ENCODE measurements around the gene ABCA2. TPM values are rescaled to one million over a fixed set of nuclear protein-coding genes. Genes with fewer than 3 reads are reported as not detected.

ABCA2 gene
- total RNA-seq, 1 experiment from 2014 or later: 114 TPM

- Histone ChIP-seq H3K4me1 (ENCODE audit: control insufficient read depth in 1 of 2, insufficient read depth in 2 of 2, low read length in 2 of 2) (peaks cover 22 to 40% of the 10 kb centered on the region in 2 experiments), H2AFZ (ENCODE audit: low read depth, low read length, poor library complexity, severe bottlenecking) (no peak overlapping the region), H4K20me1 (ENCODE audit: insufficient read depth) (no peaks in the 10 kb centered on the region), H3K9me2 (ENCODE audit: insufficient read depth) (no peaks in the 10 kb centered on the region), H3K36me3 (ENCODE audit: control insufficient read depth in 1 of 2, insufficient read depth in 2 of 2, low read length in 2 of 2) (no peaks in the 10 kb centered on the region), H3K4me3 (replicated peaks in 1 of 2; ENCODE audit: low read depth in 1 of 2, low read length in 2 of 2) (peak overlapping the region; percentile 57 to 68), H3K9ac (ENCODE audit: low read length) (peak overlapping the region; percentile 66), H3K27me3 (ENCODE audit: insufficient read depth, low read length) (no peaks in the 10 kb centered on the region), H3K27ac (ENCODE audit: low read depth, low read length) (peak overlapping the region; percentile 85), H3K79me2 (ENCODE audit: insufficient read depth, low read length) (no peaks in the 10 kb centered on the region), H3K4me2 (ENCODE audit: low read length) (peak overlapping the region; percentile 95), H3K9me3 (ENCODE audit: control insufficient read depth in 1 of 2, insufficient read depth in 1 of 2, low read depth in 1 of 2, low read length in 2 of 2) (no peaks in the 10 kb centered on the region)
- RAD21 ChIA-PET (ENCODE audit: low non-redundant PET in 1 of 2, low total read pairs in 2 of 2, uncharacterized antibody in 2 of 2, unreplicated experiment in 2 of 2): no interaction called here
- POLR2A ChIA-PET: interaction anchor here (1.4 to 1.5 kb wide), 2 partner anchors 9 to 13 kb away, joined by 4 read pairs; no protein-coding TSS in a partner anchor
- intact Hi-C loops (cut with micrococcal nuclease): no loop called here
- CTCF ChIA-PET: interaction anchor here (1.2 to 4.3 kb wide), 4 partner anchors 8 to 26 kb away, joined by 9 to 22 read pairs (median 11); partner anchors contain the start of gene NPDC1
- ATAC-seq (no peak), DNase-seq (ENCODE audit: low read depth, low spot score) (no peak)
- no TSS peak for BruUV-seq (replicated peaks)
- TF ChIP-seq FOSL1 (IDR thresholded peaks at IDR 0.05; ENCODE audit: low read depth) (no peak), YY1 (IDR thresholded peaks at IDR 0.05; ENCODE audit: extremely low read depth, insufficient replicate concordance, low read depth, low read length) (no peak)
Measured at GRCh38 chr9:137054932-137055384, 26.9 kb upstream of the ABCA2 start.

DNA sequence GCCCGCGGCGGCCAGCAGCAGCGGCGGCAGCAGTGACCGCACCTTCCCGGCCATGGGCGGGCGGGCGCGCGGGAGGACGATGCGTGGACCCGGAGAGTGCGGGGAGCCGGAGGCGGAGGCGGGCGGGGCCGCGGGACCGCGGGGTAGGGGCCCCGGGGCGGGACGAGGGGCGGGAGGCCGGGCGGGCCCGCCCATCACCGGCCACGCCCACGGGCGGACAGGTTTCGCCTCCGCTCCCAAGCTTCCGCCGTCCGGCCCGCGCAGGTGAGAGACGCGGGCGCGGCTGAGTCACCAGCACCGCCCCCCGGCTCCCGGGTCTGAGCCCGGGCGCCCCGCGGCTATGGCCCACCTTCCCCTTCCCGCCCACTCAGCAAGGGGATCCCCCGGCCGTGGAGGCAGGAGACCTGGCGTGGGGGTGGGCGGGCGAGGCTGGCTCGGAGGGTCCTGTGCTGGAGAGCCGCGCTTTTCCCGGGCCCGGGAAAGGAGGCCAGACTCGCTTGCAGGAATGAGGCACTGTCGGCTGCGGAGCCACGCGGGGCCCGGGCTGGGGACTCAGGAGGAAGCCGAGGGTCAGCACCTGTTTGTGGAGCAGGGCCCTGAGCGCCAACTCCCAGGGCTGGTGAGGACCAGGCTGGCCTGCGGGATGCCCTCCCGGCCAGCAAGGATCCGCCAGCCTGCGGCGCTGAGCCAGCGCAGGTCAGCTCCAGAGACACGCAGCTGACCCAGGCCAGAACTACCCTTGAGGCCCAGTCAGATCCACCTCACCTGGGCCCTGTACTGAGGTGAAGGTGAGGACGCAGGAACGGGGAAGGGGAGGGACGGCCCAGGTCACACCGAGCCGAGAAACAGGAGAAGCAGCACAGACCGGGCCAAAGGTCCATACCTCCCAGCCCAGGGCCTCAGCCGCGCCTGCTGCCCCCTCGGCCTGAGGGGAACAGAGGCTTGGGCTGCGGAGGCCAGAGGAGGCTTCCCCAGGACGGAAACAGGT, 26.2 kb upstream of the ABCA2 start, which contains the start of gene ENTPD2:
Gene ENTPD2, minus strand, starts transcription at position 118 of the 988 bp plus-strand sequence. Its CDS starts 64 bp downstream, at position 54.
- H3K79me2 ChIP-seq (ENCODE audit: insufficient read depth, low read length): no peaks in the 10 kb centered on the region
- no peak within 1 kb of the TSS for H2AFZ ChIP-seq (ENCODE audit: low read depth, low read length, poor library complexity, severe bottlenecking)
- DNase-seq (ENCODE audit: low read depth, low spot score): no peak
- peak within 1 kb of the TSS; percentile 66 for H3K9ac ChIP-seq (ENCODE audit: low read length)
- H3K4me2 ChIP-seq (ENCODE audit: low read length): peak within 1 kb of the TSS; percentile 95
- no peaks in the 10 kb centered on the region for H3K27me3 ChIP-seq (ENCODE audit: insufficient read depth, low read length)
- ChIA-PET RAD21 (ENCODE audit: low non-redundant PET in 1 of 2, low total read pairs in 2 of 2, uncharacterized antibody in 2 of 2, unreplicated experiment in 2 of 2) (no interaction called here), CTCF (interaction anchor here (1.0 to 4.3 kb wide), 6 partner anchors 8 to 106 kb away, joined by 4 to 22 read pairs (median 10); partner anchors contain the start of gene NPDC1), POLR2A (interaction anchor here (0.6 to 1.0 kb wide), 3 partner anchors 14 to 187 kb away, joined by 3 to 7 read pairs (median 5); partner anchors contain the start of gene TUBB4B)
- TF ChIP-seq ZFX (IDR thresholded peaks at IDR 0.05): peak; percentile 52; the same call in 1 of the 2 replicates
- no peak for TF ChIP-seq YY1 (IDR thresholded peaks at IDR 0.05; ENCODE audit: extremely low read depth, insufficient replicate concordance, low read depth, low read length)
- TF ChIP-seq POLR2AphosphoS5 (IDR thresholded peaks at IDR 0.05; ENCODE audit: low read depth, low read length): peak; percentile 85
- TF ChIP-seq POLR2A (IDR thresholded peaks at IDR 0.05; ENCODE audit: borderline replicate concordance, extremely low read depth, insufficient read depth, insufficient read length): peak; percentile 26
- no peak for TF ChIP-seq FOSL1 (IDR thresholded peaks at IDR 0.05; ENCODE audit: low read depth)
- no peak for TF ChIP-seq MAX (IDR thresholded peaks at IDR 0.05)
- no peaks in the 10 kb centered on the region for H3K36me3 ChIP-seq (ENCODE audit: control insufficient read depth in 1 of 2, insufficient read depth in 2 of 2, low read length in 2 of 2)
- no peaks in the 10 kb centered on the region for H3K9me2 ChIP-seq (ENCODE audit: insufficient read depth)
- peaks cover 22 to 40% of the 10 kb centered on the region in 2 experiments for H3K4me1 ChIP-seq (ENCODE audit: control insufficient read depth in 1 of 2, insufficient read depth in 2 of 2, low read length in 2 of 2)
- H3K4me3 ChIP-seq (replicated peaks in 1 of 2; ENCODE audit: low read depth in 1 of 2, low read length in 2 of 2): peak within 1 kb of the TSS; percentile 57 to 68
- H3K27ac ChIP-seq (ENCODE audit: low read depth, low read length): peak within 1 kb of the TSS; percentile 85
- H3K9me3 ChIP-seq (ENCODE audit: control insufficient read depth in 1 of 2, insufficient read depth in 1 of 2, low read depth in 1 of 2, low read length in 2 of 2): no peaks in the 10 kb centered on the region
- BruUV-seq (replicated peaks): no TSS peak
- intact Hi-C loops (cut with micrococcal nuclease): no loop called here
- H4K20me1 ChIP-seq (ENCODE audit: insufficient read depth): no peaks in the 10 kb centered on the region
- ATAC-seq: peak; percentile 86

All from HCT116 (cell line).